Measurements from ENCODE around the gene DDX41. TPM values are rescaled to one million over a fixed set of nuclear protein-coding genes. Genes with fewer than 3 reads are reported as not detected.

DDX41 gene
- total and polyA plus RNA-seq, 11 donors: 24.4 to 65.4 (median 37.7) TPM

DNA sequence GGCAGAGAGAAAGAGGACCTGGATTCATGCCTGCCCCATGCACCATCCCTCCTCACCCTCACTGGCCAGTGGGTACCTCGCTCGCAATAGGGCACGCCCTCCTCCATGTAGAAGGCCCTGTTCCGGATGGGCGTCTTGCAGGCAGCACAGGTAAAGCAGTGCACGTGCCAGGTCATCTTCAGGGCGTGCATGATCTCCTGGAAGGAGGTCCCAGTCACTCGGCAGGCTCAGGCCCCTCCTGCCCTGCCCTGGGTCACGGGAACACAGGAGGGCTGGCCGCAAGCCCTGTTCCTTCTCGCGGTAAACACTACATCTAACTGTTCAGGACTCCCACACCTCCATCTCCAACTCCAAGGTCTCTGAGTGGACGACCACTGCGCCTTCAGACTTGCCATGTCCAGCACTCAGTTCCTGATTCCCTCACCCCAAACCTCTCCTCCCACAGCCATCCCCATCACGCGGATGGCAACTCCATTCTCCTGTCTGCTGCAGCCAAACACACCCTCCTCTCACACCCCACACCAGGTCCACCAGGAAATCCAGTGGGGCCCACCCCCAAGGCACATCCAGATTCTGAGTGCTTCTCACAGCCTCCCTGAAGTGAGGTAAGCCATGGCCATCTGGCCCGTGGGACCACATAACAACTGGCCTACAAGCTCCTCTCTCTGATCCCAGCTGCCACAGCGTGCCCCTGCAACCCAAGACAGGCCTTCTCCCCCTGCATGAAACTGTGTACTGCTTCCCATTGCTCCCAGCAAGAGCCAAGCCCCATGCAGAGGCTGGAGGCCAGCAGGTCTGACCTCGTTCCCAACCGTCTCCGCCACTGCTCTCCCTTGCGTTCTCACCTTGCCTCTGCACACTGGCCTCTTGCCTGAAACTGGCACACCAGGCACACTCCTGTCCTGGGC, 32.5 kb downstream of the DDX41 start:
- peak in 1 of 5 donors; percentile 62 for DNase-seq
- WGBS, 4 donors: 87 to 92% (median 90%) methylated on average over 17 to 22 of the region's 22 CpGs
- H3K27me3 ChIP-seq: no peaks in the 10 kb centered on the region
- peaks cover 0 to 22% (median 9%) of the 10 kb centered on the region in 12 donors for H3K4me1 ChIP-seq
- ATAC-seq: no peak
- TF ChIP-seq POLR2A (IDR thresholded peaks at IDR 0.05) (no peak), CTCF (IDR thresholded peaks at IDR 0.05) (no peak)
- intact Hi-C loops (cut with DNase I): no loop called here
- peak overlapping the region in 1 of 12 donors; percentile 89 for H3K27ac ChIP-seq
- H3K36me3 ChIP-seq: peaks cover 0 to 73% (median 55%) of the 10 kb centered on the region in 9 donors
- H3K4me3 ChIP-seq: no peak overlapping the region
- no peaks in the 10 kb centered on the region for H3K9me3 ChIP-seq

DNA sequence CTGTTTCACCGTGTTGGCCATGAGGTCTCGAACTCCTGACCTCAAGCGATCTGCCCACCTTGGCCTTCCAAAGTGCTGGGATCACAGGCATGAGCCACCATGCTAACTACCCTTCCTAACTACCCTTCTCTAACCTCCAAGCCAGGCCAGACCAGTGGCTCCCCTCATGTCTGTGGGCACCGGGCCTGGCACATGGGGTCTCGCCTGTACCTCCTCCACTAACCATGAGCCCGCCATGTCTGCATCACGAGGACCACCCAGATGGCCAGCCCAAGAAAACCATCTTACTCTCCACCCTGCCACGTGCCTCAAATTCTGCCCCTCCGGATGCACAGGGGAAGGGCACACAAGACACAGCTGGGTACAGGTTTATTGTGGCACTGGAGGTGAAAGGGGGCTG, 33.7 kb downstream of the DDX41 start:
- H3K4me1 ChIP-seq: peaks cover 0 to 34% (median 20%) of the 10 kb centered on the region in 12 donors
- peaks cover 0 to 61% (median 43%) of the 10 kb centered on the region in 9 donors for H3K36me3 ChIP-seq
- no peak for ATAC-seq

GRCh38 chr5:177482359-177482795, 34.4 kb downstream of the DDX41 start:
- intact Hi-C loops (cut with DNase I): no loop called here
- ATAC-seq: no peak
- Histone ChIP-seq H3K27me3 (no peaks in the 10 kb centered on the region), H3K36me3 (peaks cover 0 to 54% (median 37%) of the 10 kb centered on the region in 9 donors), H3K4me3 (no peak overlapping the region), H3K9me3 (no peaks in the 10 kb centered on the region), H3K27ac (peak overlapping the region in 1 of 12 donors; percentile 89), H3K4me1 (peaks cover 0 to 34% (median 20%) of the 10 kb centered on the region in 12 donors)
- 93 to 94% (median 93%) methylated on average over 10 of the region's 10 CpGs for WGBS, 4 donors
- DNase-seq: peak in 1 of 5 donors; percentile 48
- TF ChIP-seq CTCF (IDR thresholded peaks at IDR 0.05): no peak
- no peak for TF ChIP-seq POLR2A (IDR thresholded peaks at IDR 0.05)

More for the DNA sequence above, 33.7 kb downstream of the DDX41 start:
- H3K4me3 ChIP-seq: no peak overlapping the region
- H3K27ac ChIP-seq: peak overlapping the region in 1 of 12 donors; percentile 89
- 94 to 99% (median 95%) methylated on average over 9 of the region's 9 CpGs for WGBS, 4 donors
- peak in 1 of 5 donors; percentile 54 for DNase-seq
- no peaks in the 10 kb centered on the region for H3K27me3 ChIP-seq
- intact Hi-C loops (cut with DNase I): no loop called here
- no peaks in the 10 kb centered on the region for H3K9me3 ChIP-seq
- TF ChIP-seq POLR2A (IDR thresholded peaks at IDR 0.05): no peak
- no peak for TF ChIP-seq CTCF (IDR thresholded peaks at IDR 0.05)

DNA sequence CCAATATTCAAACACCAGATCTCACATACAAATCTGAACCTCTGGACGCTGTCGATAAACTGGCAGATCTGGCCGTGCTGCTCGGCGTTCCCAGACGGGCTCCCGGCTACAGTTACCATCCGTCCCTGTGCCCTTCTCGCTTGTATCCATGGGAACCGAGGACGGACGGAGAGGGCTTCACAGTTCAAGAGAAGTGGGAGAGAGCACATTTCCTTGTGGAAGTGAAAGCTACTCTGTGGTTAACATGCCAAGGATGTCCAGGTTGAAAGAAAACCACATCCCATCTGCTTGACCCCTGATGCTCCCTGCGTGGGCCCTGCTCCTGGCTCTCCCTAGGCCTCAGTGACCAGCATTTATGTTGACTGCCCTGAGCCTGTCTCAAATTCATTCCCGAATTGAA, 37.0 kb downstream of the DDX41 start:
- H3K9me3 ChIP-seq: no peaks in the 10 kb centered on the region
- peaks cover 0 to 29% (median 15%) of the 10 kb centered on the region in 9 donors for H3K36me3 ChIP-seq
- intact Hi-C loops (cut with DNase I): loop anchor here in 1 of 10 donors (2.0 kb wide), 1 partner anchor 17 kb away; the partner anchor contains the start of gene PDLIM7
- H3K4me3 ChIP-seq: peak overlapping the region in 1 of 12 donors; percentile 29
- H3K4me1 ChIP-seq: peaks cover 0 to 45% (median 23%) of the 10 kb centered on the region in 12 donors
- WGBS, 4 donors: 31 to 48% (median 38%) methylated on average over 13 to 14 of the region's 14 CpGs
- H3K27me3 ChIP-seq: peaks cover 0 to 9% (median 0%) of the 10 kb centered on the region in 9 donors
- ATAC-seq (peak; percentile 0 to 26 (median 7)), DNase-seq (peak in 2 of 5 donors; percentile 40 to 65)
- no peak for TF ChIP-seq POLR2A (IDR thresholded peaks at IDR 0.05)
- no peak for TF ChIP-seq CTCF (IDR thresholded peaks at IDR 0.05)
- peak overlapping the region; percentile 3 to 89 (median 48) for H3K27ac ChIP-seq

Measured in heart left ventricle (tissue), 16 donors.